GM21526 (cell line): Measurements from ENCODE around the gene DMAC1.
A peak's percentile ranks its signal among the peaks of the same experiment; 100 is the strongest.

ENCODE experiments used
- ATAC-seq: cut with Tn5 transposase; IDR thresholded peaks from one replicate; pipeline ENCODE4 v1.9.1; 2021; ENCODE audit warnings: moderate library complexity; ENCODE audit not compliant: unreplicated experiment, low FRiP score

Gene DMAC1

GRCh38 chr9:7784472-7784871, 15.1 kb downstream of the DMAC1 start:
- ATAC-seq = no peak

- ATAC-seq = no peak
These were observed 15.9 kb downstream of the DMAC1 start for GRCh38 chr9:7783635-7784063.

- no peak for ATAC-seq
These were observed 17.0 kb downstream of the DMAC1 start for GRCh38 chr9:7782400-7783120.

GRCh38 chr9:7780261-7780988, 19.2 kb downstream of the DMAC1 start:
- no peak for ATAC-seq

GRCh38 chr9:7778851-7779600, 20.6 kb downstream of the DMAC1 start:
- no peak for ATAC-seq

GRCh38 chr9:7777771-7778170, 21.8 kb downstream of the DMAC1 start:
- no peak for ATAC-seq

- no peak for ATAC-seq
These were observed 29.5 kb downstream of the DMAC1 start for GRCh38 chr9:7770111-7770510.

GRCh38 chr9:7762600-7762999, 37.0 kb downstream of the DMAC1 start:
- no peak for ATAC-seq

- ATAC-seq = no peak
These were observed 39.6 kb downstream of the DMAC1 start for GRCh38 chr9:7760014-7760415.

- peak; percentile 98 for ATAC-seq
These were observed 43.5 kb downstream of the DMAC1 start for GRCh38 chr9:7756088-7756487.

GRCh38 chr9:7752481-7752880, 47.1 kb downstream of the DMAC1 start:
- ATAC-seq = no peak
